ENCODE measurements around the gene UGT1A9.
"Not testable (repeated sequence)": the region's sequence is repeated elsewhere in the genome, so short reads cannot be mapped to it uniquely, and the experiment has no call there.

The UGT1A9 gene

GRCh38 chr2:233747283-233747544 is 75.5 kb downstream of the UGT1A9 start:
- no peak for TF ChIP-seq POLR2A (IDR thresholded peaks at IDR 0.05; ENCODE audit: low read length)
- no peak for TF ChIP-seq GATA1 (IDR thresholded peaks at IDR 0.05; ENCODE audit: low read depth, low read length)
- no peak for DNase-seq

GRCh38 chr2:233750689-233751088 is 79.0 kb downstream of the UGT1A9 start:
- not testable (repeated sequence) for DNase-seq

GRCh38 chr2:233751212-233752009 is 79.7 kb downstream of the UGT1A9 start:
- not testable (repeated sequence) for DNase-seq

GRCh38 chr2:233754872-233755611 is 83.3 kb downstream of the UGT1A9 start:
- TF ChIP-seq POLR2A (IDR thresholded peaks at IDR 0.05; ENCODE audit: low read length), result no peak
- no peak for DNase-seq

- TF ChIP-seq POLR2A (IDR thresholded peaks at IDR 0.05; ENCODE audit: low read length) (no peak), GATA1 (IDR thresholded peaks at IDR 0.05; ENCODE audit: low read depth, low read length) (no peak)
- DNase-seq, result no peak
Observed at GRCh38 chr2:233756429-233757081, 84.9 kb downstream of the UGT1A9 start.

- TF ChIP-seq GATA1 (IDR thresholded peaks at IDR 0.05; ENCODE audit: low read depth, low read length) (no peak), POLR2A (IDR thresholded peaks at IDR 0.05; ENCODE audit: low read length) (no peak)
- DNase-seq, result no peak
Observed at GRCh38 chr2:233758141-233758540, 86.4 kb downstream of the UGT1A9 start.

GRCh38 chr2:233758849-233759248 is 87.2 kb downstream of the UGT1A9 start:
- TF ChIP-seq GATA1 (IDR thresholded peaks at IDR 0.05; ENCODE audit: low read depth, low read length) (no peak), POLR2A (IDR thresholded peaks at IDR 0.05; ENCODE audit: low read length) (no peak)
- no peak for DNase-seq

- DNase-seq, result no peak
- TF ChIP-seq POLR2A (IDR thresholded peaks at IDR 0.05; ENCODE audit: low read length), result no peak
- TF ChIP-seq GATA1 (IDR thresholded peaks at IDR 0.05; ENCODE audit: low read depth, low read length), result no peak
Observed at GRCh38 chr2:233760043-233760442, 88.3 kb downstream of the UGT1A9 start, which contains the start of gene UGT1A1. Gene UGT1A1, plus strand, starts transcription at chr2:233760270. Its CDS starts 18 bp downstream, at chr2:233760288.

- DNase-seq, result no peak
- TF ChIP-seq POLR2A (IDR thresholded peaks at IDR 0.05; ENCODE audit: low read length) (no peak), GATA1 (IDR thresholded peaks at IDR 0.05; ENCODE audit: low read depth, low read length) (no peak)
Observed at GRCh38 chr2:233761040-233761769, 89.5 kb downstream of the UGT1A9 start.

- TF ChIP-seq POLR2A (IDR thresholded peaks at IDR 0.05; ENCODE audit: low read length) (no peak), GATA1 (IDR thresholded peaks at IDR 0.05; ENCODE audit: low read depth, low read length) (no peak)
- DNase-seq, result no peak
Observed at GRCh38 chr2:233764264-233764663, 92.6 kb downstream of the UGT1A9 start.

- DNase-seq, result no peak
- no peak for TF ChIP-seq POLR2A (IDR thresholded peaks at IDR 0.05; ENCODE audit: low read length)
- TF ChIP-seq GATA1 (IDR thresholded peaks at IDR 0.05; ENCODE audit: low read depth, low read length), result no peak
Observed at GRCh38 chr2:233764761-233765160, 93.1 kb downstream of the UGT1A9 start.

- DNase-seq, result no peak
- TF ChIP-seq POLR2A (IDR thresholded peaks at IDR 0.05; ENCODE audit: low read length), result no peak
- no peak for TF ChIP-seq GATA1 (IDR thresholded peaks at IDR 0.05; ENCODE audit: low read depth, low read length)
Observed at GRCh38 chr2:233766416-233766815, 94.7 kb downstream of the UGT1A9 start.

GRCh38 chr2:233768076-233768475 is 96.4 kb downstream of the UGT1A9 start:
- no peak for TF ChIP-seq POLR2A (IDR thresholded peaks at IDR 0.05; ENCODE audit: low read length)
- no peak for TF ChIP-seq GATA1 (IDR thresholded peaks at IDR 0.05; ENCODE audit: low read depth, low read length)
- DNase-seq, result no peak

- DNase-seq, result no peak
- TF ChIP-seq GATA1 (IDR thresholded peaks at IDR 0.05; ENCODE audit: low read depth, low read length) (no peak), POLR2A (IDR thresholded peaks at IDR 0.05; ENCODE audit: low read length) (no peak)
Observed at GRCh38 chr2:233769260-233769659, 97.6 kb downstream of the UGT1A9 start.
